Trophoblast cell (in vitro differentiated cells and primary cell): ENCODE results near the gene URB2.
"Not testable (repeated sequence)": the region's sequence is repeated elsewhere in the genome, so short reads cannot be mapped to it uniquely, and the experiment has no call there.

Experiments used
- DNase-seq, 2 donors: peaks; one replicate each; pipeline ENCODE4 v3.0.0-alpha.2; 2016
- H2AFZ ChIP-seq: 2 replicates; pipeline ENCODE4 v1.6.1; 2013; ENCODE audit warnings: low read length, moderate library complexity, mild to moderate bottlenecking; ENCODE audit not compliant: insufficient read depth, poor library complexity
- H2AK5ac ChIP-seq: 2 replicates; pipeline ENCODE4 v1.6.1; 2013; ENCODE audit warnings: mild to moderate bottlenecking, low read length
- H2BK120ac ChIP-seq: 2 replicates; pipeline ENCODE4 v1.6.1; 2013; ENCODE audit warnings: low read length, mild to moderate bottlenecking, moderate library complexity; ENCODE audit not compliant: insufficient read depth, poor library complexity
- H2BK12ac ChIP-seq: 2 replicates; pipeline ENCODE4 v1.6.1; 2013; ENCODE audit warnings: mild to moderate bottlenecking, low read length, moderate library complexity
- H2BK5ac ChIP-seq: 2 replicates; pipeline ENCODE4 v1.6.1; 2013; ENCODE audit warnings: low read length, low read depth, moderate library complexity, mild to moderate bottlenecking; ENCODE audit not compliant: poor library complexity
- H3K14ac ChIP-seq: 2 replicates; pipeline ENCODE4 v1.6.1; 2013; ENCODE audit warnings: mild to moderate bottlenecking, low read length
- H3K18ac ChIP-seq: 2 replicates; pipeline ENCODE4 v1.6.1; 2013; ENCODE audit warnings: mild to moderate bottlenecking, low read length
- H3K23ac ChIP-seq: 2 replicates; pipeline ENCODE4 v1.6.1; 2013; ENCODE audit warnings: low read length
- H3K27ac ChIP-seq: 2 replicates; pipeline ENCODE4 v1.5.1; 2013; ENCODE audit warnings: low read depth, mild to moderate bottlenecking, inconsistent platforms, low read length, moderate library complexity
- H3K27me3 ChIP-seq: 2 replicates; pipeline ENCODE4 v1.6.1; 2013; ENCODE audit warnings: inconsistent platforms, mild to moderate bottlenecking, low read length, moderate library complexity; ENCODE audit not compliant: insufficient read depth
- H3K36me3 ChIP-seq, 2 experiments: 1 replicate in 1 of 2; 2 replicates in 1 of 2; pipeline ENCODE4 v1.6.1; 2013; ENCODE audit warnings: low read length in 2 of 2, mild to moderate bottlenecking in 2 of 2, moderate library complexity in 1 of 2; ENCODE audit not compliant: insufficient read depth in 2 of 2, control insufficient read depth in 1 of 2
- H3K4ac ChIP-seq: 2 replicates; pipeline ENCODE4 v1.6.1; 2013; ENCODE audit warnings: low read depth, mild to moderate bottlenecking, low read length, moderate library complexity
- H3K4me1 ChIP-seq, 2 experiments: 1 replicate in 1 of 2; 2 replicates in 1 of 2; pipeline ENCODE4 v1.6.1; 2013; ENCODE audit warnings: low read length in 2 of 2, mild to moderate bottlenecking in 2 of 2, moderate library complexity in 1 of 2; ENCODE audit not compliant: insufficient read depth in 2 of 2, control insufficient read depth in 1 of 2
- H3K4me2 ChIP-seq: 2 replicates; pipeline ENCODE4 v1.6.1; 2013; ENCODE audit warnings: inconsistent platforms, mild to moderate bottlenecking, low read length, moderate library complexity
- H3K4me3 ChIP-seq: 2 replicates; pipeline ENCODE4 v1.5.1; 2013; ENCODE audit warnings: mild to moderate bottlenecking, low read depth, low read length, inconsistent platforms
- H3K79me1 ChIP-seq: one replicate; pipeline ENCODE4 v1.6.1; 2013; ENCODE audit warnings: low read length
- H3K79me2 ChIP-seq: 2 replicates; pipeline ENCODE4 v1.6.1; 2013; ENCODE audit warnings: low read length, mild to moderate bottlenecking; ENCODE audit not compliant: control insufficient read depth, insufficient read depth, poor library complexity
- H3K9ac ChIP-seq: 2 replicates; pipeline ENCODE4 v1.6.1; 2013; ENCODE audit warnings: mild to moderate bottlenecking, low read length
- H3K9me3 ChIP-seq: 2 replicates; pipeline ENCODE4 v1.6.1; 2013; ENCODE audit warnings: low read depth, mild to moderate bottlenecking, control low read depth, inconsistent platforms, low read length; ENCODE audit not compliant: insufficient read depth
- H4K12ac ChIP-seq: 2 replicates; pipeline ENCODE4 v1.6.1; 2013; ENCODE audit warnings: low read depth, mild to moderate bottlenecking, low read length, moderate library complexity
- H4K8ac ChIP-seq: 2 replicates; pipeline ENCODE4 v1.6.1; 2013; ENCODE audit warnings: low read depth, mild to moderate bottlenecking, low read length, moderate library complexity
- H4K91ac ChIP-seq: one replicate; pipeline ENCODE4 v1.6.1; 2013; ENCODE audit warnings: low read depth, mild to moderate bottlenecking, low read length, moderate library complexity
- WGBS: extraction: QIAGEN DNeasy Blood & Tissue Kit; methylation state at CpG from one replicate; pipeline ENCODE4 v1.1.7; 2013; ENCODE audit warnings: missing lambda C conversion rate; ENCODE audit not compliant: insufficient read length, insufficient coverage; ENCODE audit errors: extremely low coverage; 5-methylcytosine and 5-hydroxymethylcytosine counted together

Gene URB2

GRCh38 chr1:229593800-229594199, 32.2 kb upstream of the URB2 start:
- H2AK5ac ChIP-seq = no peak overlapping the region
- no peak overlapping the region for H3K9ac ChIP-seq
- H3K27me3 ChIP-seq = no peaks in the 10 kb centered on the region
- no peak overlapping the region for H2BK120ac ChIP-seq
- no peak overlapping the region for H3K4me3 ChIP-seq
- no peak overlapping the region for H3K14ac ChIP-seq
- no peak overlapping the region for H2BK12ac ChIP-seq
- no peak for DNase-seq
- H4K8ac ChIP-seq = no peak overlapping the region
- no peaks in the 10 kb centered on the region for H3K4me1 ChIP-seq
- H3K23ac ChIP-seq = no peak overlapping the region
- H4K12ac ChIP-seq = no peak overlapping the region
- H2AFZ ChIP-seq = no peak overlapping the region
- H3K79me1 ChIP-seq = no peaks in the 10 kb centered on the region
- no peak overlapping the region for H3K18ac ChIP-seq
- no CpG with 5 or more reads among the region's 12 CpGs for WGBS
- no peaks in the 10 kb centered on the region for H3K79me2 ChIP-seq
- H3K9me3 ChIP-seq = peaks cover 3% of the 10 kb centered on the region
- H3K4ac ChIP-seq = no peak overlapping the region
- H3K27ac ChIP-seq = no peak overlapping the region
- no peak overlapping the region for H2BK5ac ChIP-seq
- no peak overlapping the region for H3K4me2 ChIP-seq
- H3K36me3 ChIP-seq = peaks cover 14 to 23% of the 10 kb centered on the region in 2 experiments
- H4K91ac ChIP-seq = no peak overlapping the region

GRCh38 chr1:229594227-229595008, 31.6 kb upstream of the URB2 start:
- no peak overlapping the region for H4K8ac ChIP-seq
- DNase-seq = no peak
- H3K27ac ChIP-seq = no peak overlapping the region
- H2AFZ ChIP-seq = no peak overlapping the region
- no peak overlapping the region for H3K23ac ChIP-seq
- no peak overlapping the region for H3K4ac ChIP-seq
- no peak overlapping the region for H2BK12ac ChIP-seq
- H3K4me3 ChIP-seq = no peak overlapping the region
- H4K91ac ChIP-seq = no peak overlapping the region
- H3K4me2 ChIP-seq = no peak overlapping the region
- peaks cover 3% of the 10 kb centered on the region for H3K9me3 ChIP-seq
- WGBS = no CpG with 5 or more reads among the region's 34 CpGs
- H3K18ac ChIP-seq = no peak overlapping the region
- H2AK5ac ChIP-seq = no peak overlapping the region
- H3K14ac ChIP-seq = no peak overlapping the region
- no peak overlapping the region for H3K9ac ChIP-seq
- no peaks in the 10 kb centered on the region for H3K4me1 ChIP-seq
- no peaks in the 10 kb centered on the region for H3K79me1 ChIP-seq
- no peaks in the 10 kb centered on the region for H3K27me3 ChIP-seq
- peaks cover 14 to 23% of the 10 kb centered on the region in 2 experiments for H3K36me3 ChIP-seq
- H2BK5ac ChIP-seq = no peak overlapping the region
- no peaks in the 10 kb centered on the region for H3K79me2 ChIP-seq
- H4K12ac ChIP-seq = no peak overlapping the region
- H2BK120ac ChIP-seq = no peak overlapping the region

GRCh38 chr1:229595876-229596275, 30.2 kb upstream of the URB2 start:
- H4K12ac ChIP-seq, H3K4me2 ChIP-seq, H3K27ac ChIP-seq, H3K79me1 ChIP-seq, H3K4me1 ChIP-seq, H3K14ac ChIP-seq, H2AFZ ChIP-seq, H3K4ac ChIP-seq, H3K79me2 ChIP-seq, H3K4me3 ChIP-seq, H3K27me3 ChIP-seq, H3K9me3 ChIP-seq, H4K91ac ChIP-seq, H2BK5ac ChIP-seq, H3K18ac ChIP-seq, H2AK5ac ChIP-seq, H4K8ac ChIP-seq, H2BK120ac ChIP-seq, H3K23ac ChIP-seq, H3K9ac ChIP-seq, H2BK12ac ChIP-seq: not testable (repeated sequence)
- H3K36me3 ChIP-seq = peaks cover 14 to 23% of the 10 kb centered on the region in 2 experiments
- WGBS = no CpG with 5 or more reads among the region's 7 CpGs
- peak; percentile 87 to 88 for DNase-seq

- Histone ChIP-seq H3K36me3 (peaks cover 18 to 27% of the 10 kb centered on the region in 2 experiments), H3K18ac (no peak overlapping the region), H3K4me2 (no peak overlapping the region), H2BK120ac (no peak overlapping the region), H2BK12ac (no peak overlapping the region), H3K14ac (no peak overlapping the region), H3K23ac (no peak overlapping the region), H3K9me3 (peaks cover 3% of the 10 kb centered on the region), H3K79me2 (no peaks in the 10 kb centered on the region), H3K4me3 (no peak overlapping the region), H3K4ac (no peak overlapping the region), H3K79me1 (no peaks in the 10 kb centered on the region), H4K12ac (no peak overlapping the region), H4K8ac (no peak overlapping the region), H4K91ac (no peak overlapping the region), H3K27ac (no peak overlapping the region), H3K27me3 (no peaks in the 10 kb centered on the region), H2AFZ (no peak overlapping the region), H3K9ac (no peak overlapping the region), H3K4me1 (no peaks in the 10 kb centered on the region), H2BK5ac (no peak overlapping the region), H2AK5ac (no peak overlapping the region)
- DNase-seq = peak in 1 of 2 donors; percentile 23
- no CpG with 5 or more reads among the region's 7 CpGs for WGBS
These were observed 28.9 kb upstream of the URB2 start for GRCh38 chr1:229596925-229597699.
